Measurements from ENCODE around the gene CYB5R2.

GRCh38 chr11:7651140-7651551 lies 22.2 kb downstream of the CYB5R2 start:
- no peak for TF ChIP-seq TCF4 (CRISPR knock-in tag; IDR thresholded peaks at IDR 0.05; ENCODE audit: borderline replicate concordance)
- no peak for TF ChIP-seq OSR1 (CRISPR knock-in tag; IDR thresholded peaks at IDR 0.05)
- no peak for TF ChIP-seq PATZ1 (CRISPR knock-in tag; IDR thresholded peaks at IDR 0.05; ENCODE audit: borderline replicate concordance)
- TF ChIP-seq CSDC2 (CRISPR knock-in tag; IDR thresholded peaks at IDR 0.05) = no peak
- no peak for TF ChIP-seq ZFP3 (CRISPR knock-in tag; IDR thresholded peaks at IDR 0.05)
- no peak for TF ChIP-seq PPARA (CRISPR knock-in tag; IDR thresholded peaks at IDR 0.05; ENCODE audit: borderline replicate concordance)
- TF ChIP-seq ZNF8 (CRISPR knock-in tag; IDR thresholded peaks at IDR 0.05) = no peak
- TF ChIP-seq RARB (CRISPR knock-in tag; IDR thresholded peaks at IDR 0.05) = no peak
- no peak for TF ChIP-seq ARNTL (CRISPR knock-in tag; IDR thresholded peaks at IDR 0.05; ENCODE audit: borderline replicate concordance, low read depth)
- no peak for TF ChIP-seq TOX (CRISPR knock-in tag; IDR thresholded peaks at IDR 0.05; ENCODE audit: borderline replicate concordance)

Measured in SK-N-SH treated with all-trans-retinoic acid at 6 μM for 48 hours (cell line).